NCI-H1092 (cell line): ENCODE data around the gene GSE1.

Experiments used
- DNase-seq: peaks from one replicate; lab custom pipeline; 2025; lab: John Stamatoyannopoulos, UW

The GSE1 gene

GRCh38 chr16:85573696-85574641, 39.2 kb upstream of the GSE1 start:
- DNase-seq, result peak; percentile 30

GRCh38 chr16:85574672-85575475, 38.2 kb upstream of the GSE1 start:
- DNase-seq, result no peak

GRCh38 chr16:85575920-85576319, 37.2 kb upstream of the GSE1 start:
- no peak for DNase-seq

GRCh38 chr16:85576944-85577343, 36.2 kb upstream of the GSE1 start:
- no peak for DNase-seq

- no peak for DNase-seq
Observed at GRCh38 chr16:85577899-85578598, 35.1 kb upstream of the GSE1 start.

- DNase-seq, result no peak
Observed at GRCh38 chr16:85578599-85578948, 34.5 kb upstream of the GSE1 start.

GRCh38 chr16:85579191-85579590, 33.9 kb upstream of the GSE1 start:
- DNase-seq, result no peak

- no peak for DNase-seq
Observed at GRCh38 chr16:85579923-85580580, 33.1 kb upstream of the GSE1 start.

- DNase-seq, result no peak
Observed at GRCh38 chr16:85580684-85581083, 32.4 kb upstream of the GSE1 start.

- DNase-seq, result no peak
Observed at GRCh38 chr16:85582229-85582991, 30.7 kb upstream of the GSE1 start.

GRCh38 chr16:85583491-85584181, 29.5 kb upstream of the GSE1 start:
- no peak for DNase-seq

GRCh38 chr16:85584267-85584666, 28.9 kb upstream of the GSE1 start:
- DNase-seq, result no peak

GRCh38 chr16:85584819-85585282, 28.3 kb upstream of the GSE1 start:
- DNase-seq, result no peak

GRCh38 chr16:85585711-85586110, 27.4 kb upstream of the GSE1 start:
- no peak for DNase-seq

- DNase-seq, result peak; percentile 55
Observed at GRCh38 chr16:85586380-85587104, 26.6 kb upstream of the GSE1 start.

GRCh38 chr16:85587762-85588556, 25.2 kb upstream of the GSE1 start:
- no peak for DNase-seq

- no peak for DNase-seq
Observed at GRCh38 chr16:85588562-85589503, 24.3 kb upstream of the GSE1 start.
